IMR-90 (cell line): ENCODE measurements around the gene TNFRSF13B. TPM values are rescaled to one million over a fixed set of nuclear protein-coding genes. Genes with fewer than 3 reads are reported as not detected.

Experiments used
- ATAC-seq: fragments of 200-7000 bp; cut with Tn5 transposase; 2 replicates; pipeline ENCODE4 v1.9.1; 2020; ENCODE audit warnings: low read depth, mild to moderate bottlenecking, moderate library complexity
- BruUV-seq: library from RNA; stranded (reverse); fragments of 400-500 nt; replicated peaks from 2 replicates; lab custom pipeline; 2021; lab: Mats Ljungman, UMichigan
- CTCF ChIA-PET: fragments of 300-600 bp; formaldehyde crosslinking; extraction: SDS; loops from one replicate; lab custom pipeline; 2021; ENCODE audit warnings: antibody characterized with exemption; lab: Yijun Ruan, JAX
- POLR2A ChIA-PET: fragments of 300-600 bp; sonication (Branson Sonifier 250); formaldehyde crosslinking; loops from one replicate; lab custom pipeline; 2022; ENCODE audit warnings: antibody characterized with exemption; ENCODE audit not compliant: unreplicated experiment; lab: Charles Lee
- DNase-seq: peaks from one replicate; pipeline ENCODE4 v3.0.0; 2013
- H2AFZ ChIP-seq: replicated peaks from 2 replicates; pipeline ENCODE3; 2013; ENCODE audit warnings: low read length, mild to moderate bottlenecking; ENCODE audit not compliant: poor library complexity
- H2AK5ac ChIP-seq: 2 replicates; pipeline ENCODE4 v1.6.1; 2013; ENCODE audit warnings: low read depth, low read length, inconsistent platforms
- H2AK9ac ChIP-seq: replicated peaks from 2 replicates; pipeline ENCODE3; 2013; ENCODE audit warnings: mild to moderate bottlenecking, low read depth, low read length, moderate library complexity; ENCODE audit not compliant: poor library complexity
- H2BK120ac ChIP-seq: 2 replicates; pipeline ENCODE4 v1.6.1; 2013; ENCODE audit warnings: low read depth, low read length, inconsistent platforms
- H2BK15ac ChIP-seq: 3 replicates; pipeline ENCODE4 v1.6.1; 2013; ENCODE audit warnings: low read depth, low read length, inconsistent platforms
- H2BK20ac ChIP-seq: 2 replicates; pipeline ENCODE4 v1.6.1; 2013; ENCODE audit warnings: low read depth, mild to moderate bottlenecking, inconsistent platforms, low read length, moderate library complexity
- H2BK5ac ChIP-seq: 2 replicates; pipeline ENCODE4 v1.6.1; 2013; ENCODE audit warnings: mild to moderate bottlenecking, low read depth, low read length, inconsistent platforms; ENCODE audit not compliant: poor library complexity, severe bottlenecking
- H3K14ac ChIP-seq: replicated peaks from 2 replicates; pipeline ENCODE4 v1.6.1; 2013; ENCODE audit warnings: low read depth, low read length, inconsistent platforms
- H3K18ac ChIP-seq: 2 replicates; pipeline ENCODE4 v1.6.1; 2013; ENCODE audit warnings: low read depth, low read length, control low read depth
- H3K23ac ChIP-seq: 2 replicates; pipeline ENCODE4 v1.6.1; 2013; ENCODE audit warnings: low read depth, low read length, inconsistent platforms
- H3K27ac ChIP-seq: 2 replicates; pipeline ENCODE4 v1.5.1; 2013; ENCODE audit warnings: mild to moderate bottlenecking, control low read depth, low read length; ENCODE audit not compliant: insufficient read depth
- H3K27me3 ChIP-seq: 2 replicates; pipeline ENCODE4 v1.6.1; 2013; ENCODE audit warnings: low read length; ENCODE audit not compliant: control insufficient read depth, insufficient read depth
- H3K36me3 ChIP-seq: 2 replicates; pipeline ENCODE4 v1.6.1; 2013; ENCODE audit warnings: low read length, mixed read lengths; ENCODE audit not compliant: control insufficient read depth, insufficient read depth
- H3K4ac ChIP-seq: 2 replicates; pipeline ENCODE4 v1.6.1; 2013; ENCODE audit warnings: low read depth, low read length, inconsistent platforms
- H3K4me1 ChIP-seq: 2 replicates; pipeline ENCODE4 v1.6.1; 2013; ENCODE audit warnings: low read length, mixed read lengths; ENCODE audit not compliant: control insufficient read depth, insufficient read depth
- H3K4me2 ChIP-seq: 2 replicates; pipeline ENCODE4 v1.6.1; 2013; ENCODE audit warnings: low read depth, mild to moderate bottlenecking, control low read depth, low read length, moderate library complexity
- H3K4me3 ChIP-seq: 2 replicates; pipeline ENCODE4 v1.5.1; 2013; ENCODE audit warnings: low read depth, mild to moderate bottlenecking, control low read depth, low read length, moderate library complexity; ENCODE audit not compliant: insufficient read depth
- H3K56ac ChIP-seq: 2 replicates; pipeline ENCODE4 v1.6.1; 2013; ENCODE audit warnings: low read length, inconsistent platforms; ENCODE audit not compliant: insufficient read depth; ENCODE audit errors: extremely low read depth
- H3K79me1 ChIP-seq, 2 experiments: 2 replicates each; pipeline ENCODE4 v1.6.1; 2013; ENCODE audit warnings: low read length in 2 of 2, inconsistent platforms in 1 of 2, low read depth in 1 of 2
- H3K9ac ChIP-seq: 2 replicates; pipeline ENCODE4 v1.6.1; 2013; ENCODE audit warnings: low read depth, low read length, control low read depth
- H3K9me1 ChIP-seq: 2 replicates; pipeline ENCODE4 v1.6.1; 2013; ENCODE audit warnings: low read length, inconsistent platforms; ENCODE audit not compliant: insufficient read depth
- H3K9me3 ChIP-seq: 2 replicates; pipeline ENCODE4 v1.6.1; 2013; ENCODE audit warnings: low read length; ENCODE audit not compliant: control insufficient read depth, insufficient read depth
- H4K20me1 ChIP-seq: 2 replicates; pipeline ENCODE4 v1.6.1; 2013; ENCODE audit warnings: low read length, inconsistent platforms; ENCODE audit not compliant: insufficient read depth
- H4K5ac ChIP-seq: 2 replicates; pipeline ENCODE4 v1.6.1; 2013; ENCODE audit warnings: mild to moderate bottlenecking, low read depth, low read length, control low read depth
- H4K8ac ChIP-seq, 2 experiments: 2 replicates each; pipeline ENCODE4 v1.6.1; 2013; ENCODE audit warnings: low read depth in 2 of 2, low read length in 2 of 2, control low read depth in 1 of 2, inconsistent platforms in 1 of 2
- H4K91ac ChIP-seq: 2 replicates; pipeline ENCODE4 v1.6.1; 2013; ENCODE audit warnings: low read depth, low read length, inconsistent platforms; ENCODE audit not compliant: insufficient read depth
- BHLHE40 ChIP-seq: fragments of 150-350 bp; IDR thresholded peaks from 2 replicates; pipeline ENCODE4 v1.6.1; 2016; ENCODE audit warnings: mild to moderate bottlenecking, low read depth, low read length
- MAFK ChIP-seq: IDR thresholded peaks from 2 replicates; pipeline ENCODE4 v1.6.1; 2012; ENCODE audit warnings: low read depth, low read length, improper control_type of control experiment
- NFE2L2 ChIP-seq: fragments of 150-350 bp; IDR thresholded peaks from 2 replicates; pipeline ENCODE4 v1.6.1; 2016; ENCODE audit warnings: low read depth, mild to moderate bottlenecking, low read length
- RAD21 ChIP-seq: IDR thresholded peaks from 2 replicates; pipeline ENCODE4 v1.6.1; 2012; ENCODE audit warnings: low read length, improper control_type of control experiment
- SMC3 ChIP-seq: fragments of 150-350 bp; IDR thresholded peaks from 2 replicates; pipeline ENCODE4 v1.6.1; 2016; ENCODE audit warnings: low read depth, mild to moderate bottlenecking, antibody characterized with exemption, low read length, moderate library complexity
- WGBS, 2 experiments: methylation state at CpG; one replicate each; pipeline versions ENCODE4 v1.1.5 to v1.1.7; 2013; ENCODE audit warnings: missing lambda C conversion rate in 2 of 2; ENCODE audit not compliant: insufficient read length in 1 of 2; ENCODE audit errors: extremely low coverage in 2 of 2; 5-methylcytosine and 5-hydroxymethylcytosine counted together
- dilution Hi-C: fragments of 300-500 bp; cut with HindIII; formaldehyde crosslinking; loops from one replicate; pipeline ENCODE4 v1.14.3; 2018; ENCODE audit warnings: low sequenced_read_pairs; ENCODE audit not compliant: unreplicated experiment
- in situ Hi-C: fragments of 300-500 bp; cut with MboI; formaldehyde crosslinking; loops from 3 replicates; pipeline ENCODE4 v1.14.3; 2019; ENCODE audit warnings: low sequenced_read_pairs, inconsistent platforms, mixed read lengths
- intact Hi-C: fragments of 100-400 bp; cut with micrococcal nuclease; formaldehyde crosslinking; loops from 2 replicates; pipeline ENCODE4 v1.10.0; 2022
- polyA plus RNA-seq, 3 experiments: library from polyadenylated mRNA; depleted of rRNA; stranded (reverse); fragments of >200 nt; gene quantifications; 2 replicates each; pipeline ENCODE4 v1.2.3, GENCODE V29; 2012; ENCODE audit warnings: low replicate concordance in 1 of 3
- total RNA-seq: library from RNA; depleted of rRNA; stranded (reverse); fragments of >200 nt; gene quantifications from 2 replicates; pipeline ENCODE4 v1.2.3, GENCODE V29; 2012
- TF ChIP-seq, protein P1 (sequence below): fragments of 150-350 bp; IDR thresholded peaks from 2 replicates; pipeline ENCODE4 v1.6.1; 2016; ENCODE audit warnings: low read depth, mild to moderate bottlenecking, low read length, moderate library complexity, borderline replicate concordance
- TF ChIP-seq, protein P2 (sequence below): conservative IDR thresholded peaks from 2 replicates; pipeline ENCODE4 v1.5.1; 2012; ENCODE audit warnings: mild to moderate bottlenecking, low read depth, low read length, improper control_type of control experiment

Gene TNFRSF13B
- total and polyA plus RNA-seq, 2 of the 4 experiments (the other 2 are of a cell fraction) = not detected

DNA sequence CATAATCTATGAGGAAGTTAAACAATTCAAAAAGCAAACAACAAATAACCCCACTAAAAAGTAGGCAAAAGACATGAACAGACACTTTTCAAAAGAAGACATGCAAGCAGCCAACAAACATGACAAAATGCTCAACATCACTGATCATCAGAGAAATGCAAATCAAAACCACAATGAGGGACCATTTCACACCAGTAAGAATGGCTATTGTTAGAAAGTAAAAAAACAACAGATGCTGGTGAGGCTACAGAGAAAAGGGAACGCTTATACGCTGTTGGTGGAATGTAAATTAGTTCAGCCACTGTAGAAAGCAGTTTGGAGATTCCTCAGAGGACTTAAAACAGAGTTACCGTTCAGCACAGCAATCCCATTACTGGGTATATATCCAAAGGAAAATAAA, 24.4 kb downstream of the TNFRSF13B start:
- no CpG with 5 or more reads among the region's 3 CpGs for WGBS, 2 experiments
- H3K9ac ChIP-seq = no peak overlapping the region
- ChIA-PET CTCF (no interaction called here), POLR2A (no interaction called here)
- H3K14ac ChIP-seq = no peak overlapping the region
- no peak overlapping the region for H4K8ac ChIP-seq
- intact Hi-C loops (no loop called here), in situ Hi-C loops (no loop called here), dilution Hi-C loops (no loop called here)
- no peak overlapping the region for H2BK20ac ChIP-seq
- no peak overlapping the region for H3K4me3 ChIP-seq
- H4K20me1 ChIP-seq = no peaks in the 10 kb centered on the region
- H3K4me2 ChIP-seq = no peak overlapping the region
- no peak overlapping the region for H2AFZ ChIP-seq
- H3K56ac ChIP-seq = no peak overlapping the region
- H3K4me1 ChIP-seq = no peaks in the 10 kb centered on the region
- no peak overlapping the region for H4K91ac ChIP-seq
- H2BK5ac ChIP-seq = no peak overlapping the region
- peaks cover 17% of the 10 kb centered on the region for H3K27me3 ChIP-seq
- ATAC-seq (no peak), DNase-seq (no peak)
- H2BK120ac ChIP-seq = no peak overlapping the region
- no peak overlapping the region for H2AK5ac ChIP-seq
- no peak overlapping the region for H2AK9ac ChIP-seq
- H2BK15ac ChIP-seq = no peak overlapping the region
- no peak overlapping the region for H3K4ac ChIP-seq
- H3K9me3 ChIP-seq = peaks cover 9% of the 10 kb centered on the region
- no peak overlapping the region for H4K5ac ChIP-seq
- no peak overlapping the region for H3K23ac ChIP-seq
- no peaks in the 10 kb centered on the region for H3K79me1 ChIP-seq
- TF ChIP-seq, protein P1, sequence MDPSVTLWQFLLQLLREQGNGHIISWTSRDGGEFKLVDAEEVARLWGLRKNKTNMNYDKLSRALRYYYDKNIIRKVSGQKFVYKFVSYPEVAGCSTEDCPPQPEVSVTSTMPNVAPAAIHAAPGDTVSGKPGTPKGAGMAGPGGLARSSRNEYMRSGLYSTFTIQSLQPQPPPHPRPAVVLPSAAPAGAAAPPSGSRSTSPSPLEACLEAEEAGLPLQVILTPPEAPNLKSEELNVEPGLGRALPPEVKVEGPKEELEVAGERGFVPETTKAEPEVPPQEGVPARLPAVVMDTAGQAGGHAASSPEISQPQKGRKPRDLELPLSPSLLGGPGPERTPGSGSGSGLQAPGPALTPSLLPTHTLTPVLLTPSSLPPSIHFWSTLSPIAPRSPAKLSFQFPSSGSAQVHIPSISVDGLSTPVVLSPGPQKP = no peak
- TF ChIP-seq MAFK = no peak
- no peak for TF ChIP-seq SMC3
- TF ChIP-seq RAD21 = no peak
- no peak for TF ChIP-seq BHLHE40
- TF ChIP-seq NFE2L2 = no peak
- TF ChIP-seq, protein P2, sequence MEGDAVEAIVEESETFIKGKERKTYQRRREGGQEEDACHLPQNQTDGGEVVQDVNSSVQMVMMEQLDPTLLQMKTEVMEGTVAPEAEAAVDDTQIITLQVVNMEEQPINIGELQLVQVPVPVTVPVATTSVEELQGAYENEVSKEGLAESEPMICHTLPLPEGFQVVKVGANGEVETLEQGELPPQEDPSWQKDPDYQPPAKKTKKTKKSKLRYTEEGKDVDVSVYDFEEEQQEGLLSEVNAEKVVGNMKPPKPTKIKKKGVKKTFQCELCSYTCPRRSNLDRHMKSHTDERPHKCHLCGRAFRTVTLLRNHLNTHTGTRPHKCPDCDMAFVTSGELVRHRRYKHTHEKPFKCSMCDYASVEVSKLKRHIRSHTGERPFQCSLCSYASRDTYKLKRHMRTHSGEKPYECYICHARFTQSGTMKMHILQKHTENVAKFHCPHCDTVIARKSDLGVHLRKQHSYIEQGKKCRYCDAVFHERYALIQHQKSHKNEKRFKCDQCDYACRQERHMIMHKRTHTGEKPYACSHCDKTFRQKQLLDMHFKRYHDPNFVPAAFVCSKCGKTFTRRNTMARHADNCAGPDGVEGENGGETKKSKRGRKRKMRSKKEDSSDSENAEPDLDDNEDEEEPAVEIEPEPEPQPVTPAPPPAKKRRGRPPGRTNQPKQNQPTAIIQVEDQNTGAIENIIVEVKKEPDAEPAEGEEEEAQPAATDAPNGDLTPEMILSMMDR = no peak
- no peak overlapping the region for H3K27ac ChIP-seq
- BruUV-seq = no TSS peak
- H3K18ac ChIP-seq = no peak overlapping the region
- no peaks in the 10 kb centered on the region for H3K9me1 ChIP-seq
- no peaks in the 10 kb centered on the region for H3K36me3 ChIP-seq
